Measurements from ENCODE around the gene NET1.
"Not testable (repeated sequence)": the region's sequence is repeated elsewhere in the genome, so short reads cannot be mapped to it uniquely, and the experiment has no call there.

The NET1 gene

DNA sequence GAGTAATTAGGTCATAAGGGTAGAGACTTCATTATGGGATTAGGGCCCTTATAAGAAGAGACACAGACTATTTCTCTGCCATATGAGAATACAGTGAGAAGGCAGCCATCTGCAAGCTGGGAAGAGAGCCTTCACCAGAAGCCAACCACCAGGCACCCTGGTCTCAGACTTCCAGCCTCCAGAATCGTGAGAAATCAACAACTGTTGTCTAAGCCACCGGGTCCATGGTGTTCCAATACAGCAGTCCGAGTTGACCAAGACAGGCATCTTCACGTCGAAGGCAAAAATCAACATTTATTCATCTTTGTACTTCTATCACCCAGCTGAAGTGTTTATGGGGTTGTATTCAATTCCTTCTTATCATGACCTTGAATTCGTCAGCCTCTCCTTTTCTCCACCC is 13.0 kb upstream of the NET1 start:
- DNase-seq, result no peak

DNA sequence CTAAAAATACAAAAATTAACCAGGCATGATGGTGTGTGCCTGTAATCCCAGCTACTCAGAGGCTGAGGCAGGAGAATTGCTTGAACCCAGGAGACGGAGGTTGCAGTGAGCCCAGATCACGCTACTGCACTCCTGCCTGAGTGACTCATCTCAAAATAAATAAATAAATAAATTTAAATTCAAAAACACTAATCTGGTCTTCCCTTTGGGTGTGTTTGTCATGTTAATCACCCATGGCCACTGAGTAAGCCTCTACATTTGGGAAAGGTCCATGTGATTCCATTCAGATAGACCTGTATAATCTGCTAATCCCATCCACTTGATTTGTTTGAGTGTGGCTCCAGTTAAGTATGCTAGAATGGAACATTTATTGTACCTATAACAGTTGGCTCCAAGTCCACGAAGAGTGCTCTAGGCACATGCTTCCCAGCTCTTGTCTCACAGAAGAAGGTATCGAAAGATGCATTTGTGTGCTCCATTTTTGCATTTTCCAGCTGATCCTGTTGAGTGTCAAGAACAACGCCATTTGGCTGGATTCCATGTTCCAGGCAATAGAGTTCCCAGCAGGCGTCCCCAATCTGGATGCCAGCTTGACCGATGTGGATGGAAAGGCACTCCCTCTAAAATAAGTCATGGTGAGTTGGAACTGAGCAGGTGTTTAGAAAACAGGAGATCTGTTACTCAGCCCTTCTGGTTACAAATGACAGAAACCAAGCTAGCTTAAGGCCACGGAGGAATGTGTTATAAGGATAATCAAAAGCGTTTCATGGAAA is 11.7 kb upstream of the NET1 start:
- no peak for DNase-seq

- no peak for DNase-seq
Measured at GRCh38 chr10:5402798-5403197, 9.6 kb upstream of the NET1 start.

- DNase-seq, result no peak
Measured at GRCh38 chr10:5404208-5405041, 7.9 kb upstream of the NET1 start, which contains the start of gene TUBAL3. Gene TUBAL3, minus strand, starts transcription at chr10:5404828. Its CDS starts 36 bp downstream, at chr10:5404792.

DNA sequence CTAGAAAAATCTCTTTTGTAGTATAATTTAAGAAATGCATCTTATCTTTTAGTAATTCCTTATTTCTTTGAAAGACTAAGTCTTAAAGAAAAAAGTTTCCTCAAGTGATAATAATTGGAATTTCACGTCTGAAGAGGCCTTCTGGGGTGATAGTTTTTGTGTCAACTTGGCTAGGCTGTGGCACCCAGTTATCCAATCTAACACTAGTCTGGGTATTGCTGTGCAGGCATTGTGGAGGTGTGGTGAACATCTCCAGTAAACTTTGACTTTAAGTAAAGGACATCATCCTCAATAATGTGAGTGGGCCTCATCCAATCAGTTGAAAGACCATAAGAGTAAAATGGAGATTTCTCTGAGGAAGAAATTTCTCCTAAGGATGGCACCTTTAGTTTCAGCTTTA is 5.4 kb upstream of the NET1 start:
- no peak for DNase-seq

GRCh38 chr10:5410787-5411186 is 1.6 kb upstream of the NET1 start:
- DNase-seq, result not testable (repeated sequence)

- no peak for DNase-seq
Measured at GRCh38 chr10:5411941-5412276, 448 bp upstream of the NET1 start.

DNA sequence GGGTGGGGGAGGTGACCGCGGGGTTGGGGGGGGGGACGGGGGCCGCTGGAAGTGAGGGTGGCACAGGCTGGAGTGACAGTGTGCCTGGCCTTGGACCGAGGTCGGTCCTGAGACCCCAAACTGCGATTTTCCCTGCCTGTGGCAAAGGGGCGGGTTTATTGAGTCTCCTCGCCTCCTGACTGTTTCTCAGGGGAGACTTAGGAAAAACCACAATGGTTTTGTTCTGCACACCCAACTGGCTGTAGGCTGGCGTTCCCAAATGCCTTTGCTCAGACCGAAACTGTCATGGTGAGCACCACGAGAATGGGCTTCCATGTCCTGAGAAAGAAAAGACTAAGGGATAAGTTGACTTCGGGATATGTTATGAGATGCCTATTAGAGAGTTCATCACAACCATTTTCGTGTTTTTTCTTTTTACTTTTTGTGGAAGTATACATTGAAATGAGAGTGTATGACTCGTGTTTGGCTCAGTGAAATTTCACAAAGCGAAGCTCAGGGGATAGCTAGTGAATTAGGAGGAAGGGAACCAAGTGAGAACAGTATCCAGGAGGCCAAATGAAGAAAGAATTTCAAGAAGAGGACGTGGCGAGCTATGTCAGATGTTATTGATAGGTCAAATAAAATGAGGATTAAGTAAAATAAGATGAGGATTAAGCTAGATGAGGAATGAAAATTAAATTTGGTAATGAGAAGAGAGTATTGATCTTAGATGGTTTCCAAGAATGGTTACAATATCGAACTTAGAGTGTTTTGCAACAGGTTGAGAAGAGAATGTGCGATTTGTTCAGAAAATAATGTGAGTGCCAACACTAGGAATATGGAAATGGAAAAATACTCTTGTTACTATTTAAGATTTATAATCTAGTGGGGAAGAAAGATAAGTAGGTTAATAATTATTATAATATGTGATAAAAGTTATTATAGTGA is 918 bp downstream of the NET1 start:
- DNase-seq, result no peak

GRCh38 chr10:5416981-5417380 is 4.6 kb downstream of the NET1 start:
- no peak for DNase-seq

DNA sequence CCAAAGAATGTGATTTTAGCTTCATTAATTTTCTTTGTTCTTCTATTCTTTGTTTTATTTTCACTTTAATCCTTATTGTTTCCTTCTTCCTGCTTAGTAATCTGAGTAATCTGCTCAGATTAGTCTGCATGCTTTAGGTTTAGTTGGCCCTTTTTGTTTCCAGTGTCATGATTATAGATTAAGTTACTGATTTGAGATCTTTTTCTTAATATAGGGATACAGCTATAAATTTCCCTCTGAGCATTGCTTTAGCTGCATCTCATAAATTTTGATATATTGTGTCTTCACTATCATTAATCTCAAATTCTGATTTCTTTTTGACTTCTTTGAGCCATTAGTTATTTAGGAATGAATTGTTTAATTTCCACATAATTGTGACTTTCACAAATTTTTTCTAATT is 6.2 kb downstream of the NET1 start:
- DNase-seq, result no peak

GRCh38 chr10:5419466-5420094 is 7.2 kb downstream of the NET1 start:
- DNase-seq, result no peak

DNA sequence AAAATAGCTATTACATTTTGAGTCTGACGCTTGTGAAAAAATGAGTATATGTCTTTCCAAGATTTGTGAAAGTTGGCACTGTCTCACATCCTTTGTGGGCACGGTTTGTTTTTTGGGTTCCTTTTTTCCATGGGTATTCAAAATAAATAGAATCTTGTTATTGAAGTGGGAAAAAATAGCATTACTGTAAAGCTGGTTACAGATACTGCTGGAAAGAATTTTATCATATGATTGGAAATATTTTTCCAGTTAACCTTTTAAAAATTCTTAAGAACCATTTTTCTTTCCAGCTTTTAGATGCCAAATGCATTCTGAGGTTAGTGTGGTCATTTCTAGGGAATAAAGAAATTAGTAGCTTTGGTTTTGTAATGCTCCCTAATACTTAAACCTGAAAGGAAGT is 11.4 kb downstream of the NET1 start:
- no peak for DNase-seq

- no peak for DNase-seq
Measured at GRCh38 chr10:5424751-5425150, 12.4 kb downstream of the NET1 start.

DNA sequence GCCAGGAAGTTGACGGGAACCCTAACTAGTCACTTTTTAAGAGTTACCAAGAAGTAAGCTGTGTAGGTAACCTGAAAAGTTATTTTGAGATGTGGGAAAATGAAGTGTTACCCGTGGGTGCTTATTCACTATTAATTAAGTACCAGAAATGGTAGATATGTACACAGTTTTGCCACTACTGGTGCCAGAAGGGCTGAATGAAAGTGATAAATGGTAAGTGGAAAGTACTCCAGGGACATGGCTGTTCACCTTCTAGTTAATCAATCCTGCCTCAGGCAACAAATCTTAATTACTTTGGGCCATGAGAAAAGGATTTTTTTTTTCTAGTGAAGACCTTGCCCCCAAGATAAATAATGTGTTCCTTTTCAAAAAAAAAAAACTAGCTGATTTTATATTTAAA is 15.8 kb downstream of the NET1 start:
- DNase-seq, result no peak

DNA sequence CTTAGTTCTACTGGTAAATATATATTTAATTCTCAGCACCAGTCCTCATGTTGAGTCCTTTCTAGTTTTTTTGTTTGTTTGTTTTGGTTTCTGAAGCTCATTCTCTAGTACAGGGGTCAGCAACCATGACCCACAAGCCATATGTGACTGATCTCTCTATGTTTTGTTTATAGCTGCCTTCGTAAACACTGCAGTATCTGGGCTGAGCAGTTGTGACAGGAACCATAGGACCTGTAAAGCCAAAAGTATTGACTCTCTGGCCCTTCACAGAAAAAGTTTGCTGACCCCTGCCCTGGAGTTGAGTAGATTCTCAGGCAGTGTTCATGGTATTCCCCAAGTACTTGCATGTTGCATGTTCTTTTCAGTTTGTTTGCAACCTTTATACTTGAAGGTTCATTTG is 20.8 kb downstream of the NET1 start:
- DNase-seq, result no peak

GRCh38 chr10:5434017-5434753 is 21.8 kb downstream of the NET1 start:
- peak; percentile 21 for DNase-seq

- DNase-seq, result no peak
Measured at GRCh38 chr10:5435328-5435727, 23.0 kb downstream of the NET1 start.

- no peak for DNase-seq
Measured at GRCh38 chr10:5440206-5440605, 27.8 kb downstream of the NET1 start.

GRCh38 chr10:5441106-5441505 is 28.7 kb downstream of the NET1 start:
- no peak for DNase-seq

DNA sequence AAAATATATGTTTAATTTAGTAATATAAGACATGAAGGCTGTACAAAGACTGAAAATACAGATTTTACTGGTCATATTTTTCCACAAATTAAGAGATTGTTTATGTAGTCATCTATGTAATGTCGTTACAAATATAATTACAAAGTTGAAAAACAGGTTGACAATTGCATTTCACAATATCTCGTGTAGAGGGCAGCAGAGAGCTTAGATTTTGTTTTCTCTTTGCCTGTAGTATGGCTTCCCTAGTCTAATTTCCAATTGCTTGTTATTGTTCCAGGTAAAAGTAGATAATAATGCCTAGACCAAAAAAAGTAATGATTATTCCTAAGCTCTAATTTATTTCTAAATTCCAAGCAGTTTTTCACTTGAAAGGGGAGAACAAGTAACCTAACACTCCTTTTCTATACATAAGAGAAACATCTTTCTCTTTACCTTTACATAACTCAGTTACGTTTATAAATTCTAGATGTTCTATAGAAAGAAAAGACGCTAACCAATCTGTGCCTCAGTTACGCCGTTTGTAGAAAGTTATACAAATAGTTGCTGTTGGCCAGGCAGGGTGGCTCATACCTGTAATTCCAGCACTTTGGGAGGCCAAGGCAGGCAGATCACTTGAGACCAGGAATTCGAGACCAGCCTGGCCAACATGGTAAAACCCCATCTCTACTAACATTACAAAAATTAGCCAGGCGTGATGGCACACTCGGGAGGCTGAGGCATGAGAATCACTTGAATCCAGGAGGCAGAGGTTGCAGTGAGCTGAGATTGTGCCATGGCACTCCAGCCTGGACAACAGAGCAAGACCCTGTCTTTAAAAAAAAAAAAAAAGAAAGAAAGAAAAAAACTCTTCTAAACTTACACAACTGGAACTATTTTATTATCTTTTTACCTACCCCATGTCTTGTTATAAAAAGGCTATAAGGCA is 30.0 kb downstream of the NET1 start:
- DNase-seq, result peak; percentile 36

GRCh38 chr10:5442990-5443370 is 30.6 kb downstream of the NET1 start:
- no peak for DNase-seq

All from NCI-H1048 (cell line).